DMS53 treated with DMSO at 0.1 percent for 48 hours (cell line): Measurements from ENCODE around the gene LAMTOR5.

Source experiments
- DNase-seq: peaks from one replicate; lab custom pipeline; 2025; ENCODE audit not compliant: unreplicated experiment; lab: John Stamatoyannopoulos, UW

The LAMTOR5 gene

DNA sequence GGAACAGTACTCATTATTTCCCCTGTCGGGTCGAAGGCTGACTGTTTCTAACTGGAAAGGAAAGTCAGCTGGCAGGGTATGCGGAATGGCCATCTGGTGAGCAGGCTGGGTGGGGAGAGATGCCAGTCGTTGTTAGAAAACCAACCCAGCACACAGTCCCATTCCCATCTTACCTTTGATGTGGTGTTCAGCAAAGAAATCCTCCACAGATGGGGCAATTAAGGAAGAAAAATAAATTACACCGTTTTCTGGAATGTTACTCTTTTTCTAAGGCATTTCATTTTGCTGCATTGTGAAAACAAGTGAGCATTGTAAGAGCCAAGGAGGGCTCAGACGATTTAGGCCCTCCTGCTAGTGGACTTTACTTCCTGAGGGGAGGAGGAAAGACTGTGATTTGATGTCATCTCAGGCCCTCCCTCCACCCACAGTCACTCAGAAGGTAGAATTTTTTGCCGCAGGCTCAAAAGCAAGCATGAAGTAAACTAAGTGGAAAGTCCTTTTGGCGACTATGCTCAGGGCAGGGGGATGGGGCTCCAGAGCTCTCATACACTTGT is 16.7 kb downstream of the LAMTOR5 start, which contains the start of gene SLC16A4:
TSS of gene SLC16A4 (minus strand) at position 335 of the 554 bp plus-strand sequence. CDS start 1,703 bp downstream, outside the sequence.
- no peak for DNase-seq

GRCh38 chr1:110390096-110390495 is 17.4 kb downstream of the LAMTOR5 start:
- no peak for DNase-seq

- DNase-seq, result no peak
These were observed 20.3 kb downstream of the LAMTOR5 start for GRCh38 chr1:110387048-110387754.

- DNase-seq, result no peak
These were observed 22.1 kb downstream of the LAMTOR5 start for GRCh38 chr1:110385369-110385768.

- DNase-seq, result no peak
These were observed 22.7 kb downstream of the LAMTOR5 start for GRCh38 chr1:110384581-110385321.

- no peak for DNase-seq
These were observed 24.1 kb downstream of the LAMTOR5 start for GRCh38 chr1:110383251-110383990.

- no peak for DNase-seq
These were observed 26.7 kb downstream of the LAMTOR5 start for GRCh38 chr1:110380672-110381283.

- no peak for DNase-seq
These were observed 32.0 kb downstream of the LAMTOR5 start for GRCh38 chr1:110375490-110375889.

- DNase-seq, result no peak
These were observed 36.7 kb downstream of the LAMTOR5 start for GRCh38 chr1:110370827-110371226.

DNA sequence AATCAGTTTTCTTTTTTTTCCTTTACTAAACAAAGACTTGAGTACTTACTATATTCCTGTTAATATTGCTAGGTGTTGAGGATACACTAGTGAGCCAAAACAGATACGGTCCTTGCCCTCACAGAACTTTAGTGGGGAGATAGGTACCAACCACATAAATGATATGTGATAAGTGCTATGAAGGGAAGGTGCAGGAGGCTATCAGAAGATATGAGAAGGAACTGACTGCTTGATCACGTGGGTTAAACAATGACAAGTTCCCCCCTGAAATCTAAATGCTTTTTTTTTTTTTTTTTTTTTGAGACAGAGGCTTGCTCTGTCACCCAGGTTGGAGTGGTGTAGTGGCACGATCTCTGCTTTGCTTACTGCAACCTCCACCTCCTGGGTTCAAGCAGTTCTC is 43.3 kb downstream of the LAMTOR5 start:
- no peak for DNase-seq

- no peak for DNase-seq
These were observed 45.6 kb downstream of the LAMTOR5 start for GRCh38 chr1:110361856-110362255.

DNA sequence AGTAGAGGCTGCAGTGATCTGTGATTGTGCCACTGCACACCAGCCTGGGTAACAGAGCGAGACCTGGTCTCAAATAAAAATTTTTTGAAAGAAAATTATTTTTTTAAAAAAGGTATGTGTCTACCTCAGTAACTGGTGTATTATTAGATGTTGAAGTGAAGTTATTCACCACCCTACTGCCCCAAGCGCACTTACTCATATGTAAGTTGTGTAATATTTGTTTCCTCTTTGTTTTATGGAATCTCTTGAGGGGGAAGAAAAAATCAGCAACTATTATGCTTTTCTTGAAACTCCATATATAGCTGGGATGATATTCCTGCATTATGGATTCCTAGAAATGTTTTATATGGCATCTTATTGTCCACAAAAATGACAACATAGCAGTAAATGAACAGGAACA is 47.1 kb downstream of the LAMTOR5 start:
- no peak for DNase-seq

- DNase-seq, result peak; percentile 89
These were observed 51.1 kb downstream of the LAMTOR5 start for GRCh38 chr1:110356379-110356778.

DNA sequence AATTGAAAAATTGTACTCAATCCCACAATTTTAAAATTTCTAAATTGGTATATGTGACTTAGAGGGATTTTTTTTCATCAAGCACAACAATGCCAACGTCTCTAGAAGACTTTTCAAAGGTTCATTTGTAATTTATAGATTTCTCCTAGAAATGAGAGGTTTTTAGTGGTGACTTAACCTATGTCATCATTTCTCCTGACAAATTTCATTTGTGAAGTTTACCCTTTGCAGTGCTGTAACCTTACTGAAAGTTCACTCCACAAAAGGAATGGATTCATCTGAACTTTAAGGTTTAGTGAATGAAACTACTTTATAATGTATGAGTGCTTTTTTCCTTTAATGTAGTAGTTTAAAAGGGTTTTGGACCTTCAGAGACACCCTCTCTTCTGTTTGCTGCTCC is 52.2 kb downstream of the LAMTOR5 start:
- no peak for DNase-seq
